ENCODE data around the gene RNGTT.
"Not testable (repeated sequence)": the region's sequence is repeated elsewhere in the genome, so short reads cannot be mapped to it uniquely, and the experiment has no call there.

RNGTT gene

GRCh38 chr6:88775866-88776571 lies 187.4 kb downstream of the RNGTT start:
- H3K27ac ChIP-seq: no peak overlapping the region
- no peak overlapping the region for H3K4me3 ChIP-seq (ENCODE audit: low read depth, low read length)
- no peaks in the 10 kb centered on the region; the same call in none of the 2 replicates for H3K36me3 ChIP-seq
- H3K27me3 ChIP-seq (ENCODE audit: insufficient read depth, low read depth, severe bottlenecking): no peaks in the 10 kb centered on the region
- TF ChIP-seq CTCF (IDR thresholded peaks at IDR 0.05; ENCODE audit: low read depth, low read length): no peak
- no peak for DNase-seq
- H3K9me3 ChIP-seq (ENCODE audit: severe bottlenecking): no peaks in the 10 kb centered on the region

GRCh38 chr6:88768114-88768513 lies 195.3 kb downstream of the RNGTT start:
- H3K27ac ChIP-seq; DNase-seq; H3K9me3 ChIP-seq (ENCODE audit: severe bottlenecking); H3K27me3 ChIP-seq (ENCODE audit: insufficient read depth, low read depth, severe bottlenecking); H3K36me3 ChIP-seq; H3K4me3 ChIP-seq (ENCODE audit: low read depth, low read length): not testable (repeated sequence)

- no peaks in the 10 kb centered on the region for H3K27me3 ChIP-seq (ENCODE audit: insufficient read depth, low read depth, severe bottlenecking)
- no peak overlapping the region for H3K4me3 ChIP-seq (ENCODE audit: low read depth, low read length)
- no peak overlapping the region for H3K27ac ChIP-seq
- no peaks in the 10 kb centered on the region for H3K9me3 ChIP-seq (ENCODE audit: severe bottlenecking)
- no peaks in the 10 kb centered on the region for H3K36me3 ChIP-seq
- no peak for TF ChIP-seq CTCF (IDR thresholded peaks at IDR 0.05; ENCODE audit: low read depth, low read length)
- DNase-seq: no peak
Observed at GRCh38 chr6:88764081-88764480, 199.3 kb downstream of the RNGTT start.

GRCh38 chr6:88763160-88763559 lies 200.3 kb downstream of the RNGTT start:
- no peak overlapping the region for H3K4me3 ChIP-seq (ENCODE audit: low read depth, low read length)
- H3K9me3 ChIP-seq (ENCODE audit: severe bottlenecking): no peaks in the 10 kb centered on the region
- H3K27ac ChIP-seq: no peak overlapping the region
- TF ChIP-seq CTCF (IDR thresholded peaks at IDR 0.05; ENCODE audit: low read depth, low read length): no peak
- DNase-seq: no peak
- H3K27me3 ChIP-seq (ENCODE audit: insufficient read depth, low read depth, severe bottlenecking): no peaks in the 10 kb centered on the region
- no peaks in the 10 kb centered on the region for H3K36me3 ChIP-seq

GRCh38 chr6:88761237-88762031 lies 202.0 kb downstream of the RNGTT start:
- no peak overlapping the region for H3K27ac ChIP-seq
- no peaks in the 10 kb centered on the region for H3K27me3 ChIP-seq (ENCODE audit: insufficient read depth, low read depth, severe bottlenecking)
- H3K9me3 ChIP-seq (ENCODE audit: severe bottlenecking): no peaks in the 10 kb centered on the region
- H3K36me3 ChIP-seq: no peaks in the 10 kb centered on the region
- TF ChIP-seq CTCF (IDR thresholded peaks at IDR 0.05; ENCODE audit: low read depth, low read length): 0 out of 2 replicates have a peak, but pooled peaks have one; percentile 15
- DNase-seq: peak; percentile 31
- H3K4me3 ChIP-seq (ENCODE audit: low read depth, low read length): no peak overlapping the region

GRCh38 chr6:88760091-88760490 lies 203.3 kb downstream of the RNGTT start:
- Histone ChIP-seq H3K9me3 (ENCODE audit: severe bottlenecking) (no peaks in the 10 kb centered on the region), H3K4me3 (ENCODE audit: low read depth, low read length) (no peak overlapping the region), H3K27me3 (ENCODE audit: insufficient read depth, low read depth, severe bottlenecking) (no peaks in the 10 kb centered on the region), H3K36me3 (no peaks in the 10 kb centered on the region), H3K27ac (no peak overlapping the region)
- no peak for DNase-seq
- TF ChIP-seq CTCF (IDR thresholded peaks at IDR 0.05; ENCODE audit: low read depth, low read length): no peak

All from WERI-Rb-1 (cell line).